GM12801 (cell line): ENCODE results near the gene ALAS1.

Source experiments
- TF ChIP-seq, protein P1 (sequence below): IDR thresholded peaks from one replicate; pipeline ENCODE4 v1.5.1; 2011; ENCODE audit warnings: control low read depth; ENCODE audit not compliant: insufficient read length; ENCODE audit errors: extremely low read depth

Gene ALAS1

DNA sequence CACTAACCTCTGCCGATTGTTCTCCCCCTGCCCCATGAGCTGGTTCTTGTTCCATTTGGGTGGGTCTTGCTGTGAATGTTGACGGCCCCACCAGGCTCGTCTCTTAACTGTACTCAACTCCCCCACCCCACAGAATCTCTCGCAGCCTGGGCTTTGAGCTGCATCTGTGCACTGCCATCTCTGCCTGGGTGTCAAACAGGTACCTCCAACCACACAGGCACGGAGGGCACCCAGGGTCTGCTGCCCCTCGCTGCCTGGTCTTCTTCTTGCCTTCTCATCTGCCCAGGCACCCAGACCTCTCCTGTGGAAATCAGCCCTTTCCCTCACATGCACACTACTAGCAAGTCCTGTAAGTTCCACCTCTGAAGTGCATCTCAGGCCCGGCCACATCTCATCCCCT is 17.4 kb downstream of the ALAS1 start:
- TF ChIP-seq, protein P1, sequence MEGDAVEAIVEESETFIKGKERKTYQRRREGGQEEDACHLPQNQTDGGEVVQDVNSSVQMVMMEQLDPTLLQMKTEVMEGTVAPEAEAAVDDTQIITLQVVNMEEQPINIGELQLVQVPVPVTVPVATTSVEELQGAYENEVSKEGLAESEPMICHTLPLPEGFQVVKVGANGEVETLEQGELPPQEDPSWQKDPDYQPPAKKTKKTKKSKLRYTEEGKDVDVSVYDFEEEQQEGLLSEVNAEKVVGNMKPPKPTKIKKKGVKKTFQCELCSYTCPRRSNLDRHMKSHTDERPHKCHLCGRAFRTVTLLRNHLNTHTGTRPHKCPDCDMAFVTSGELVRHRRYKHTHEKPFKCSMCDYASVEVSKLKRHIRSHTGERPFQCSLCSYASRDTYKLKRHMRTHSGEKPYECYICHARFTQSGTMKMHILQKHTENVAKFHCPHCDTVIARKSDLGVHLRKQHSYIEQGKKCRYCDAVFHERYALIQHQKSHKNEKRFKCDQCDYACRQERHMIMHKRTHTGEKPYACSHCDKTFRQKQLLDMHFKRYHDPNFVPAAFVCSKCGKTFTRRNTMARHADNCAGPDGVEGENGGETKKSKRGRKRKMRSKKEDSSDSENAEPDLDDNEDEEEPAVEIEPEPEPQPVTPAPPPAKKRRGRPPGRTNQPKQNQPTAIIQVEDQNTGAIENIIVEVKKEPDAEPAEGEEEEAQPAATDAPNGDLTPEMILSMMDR, result no peak

DNA sequence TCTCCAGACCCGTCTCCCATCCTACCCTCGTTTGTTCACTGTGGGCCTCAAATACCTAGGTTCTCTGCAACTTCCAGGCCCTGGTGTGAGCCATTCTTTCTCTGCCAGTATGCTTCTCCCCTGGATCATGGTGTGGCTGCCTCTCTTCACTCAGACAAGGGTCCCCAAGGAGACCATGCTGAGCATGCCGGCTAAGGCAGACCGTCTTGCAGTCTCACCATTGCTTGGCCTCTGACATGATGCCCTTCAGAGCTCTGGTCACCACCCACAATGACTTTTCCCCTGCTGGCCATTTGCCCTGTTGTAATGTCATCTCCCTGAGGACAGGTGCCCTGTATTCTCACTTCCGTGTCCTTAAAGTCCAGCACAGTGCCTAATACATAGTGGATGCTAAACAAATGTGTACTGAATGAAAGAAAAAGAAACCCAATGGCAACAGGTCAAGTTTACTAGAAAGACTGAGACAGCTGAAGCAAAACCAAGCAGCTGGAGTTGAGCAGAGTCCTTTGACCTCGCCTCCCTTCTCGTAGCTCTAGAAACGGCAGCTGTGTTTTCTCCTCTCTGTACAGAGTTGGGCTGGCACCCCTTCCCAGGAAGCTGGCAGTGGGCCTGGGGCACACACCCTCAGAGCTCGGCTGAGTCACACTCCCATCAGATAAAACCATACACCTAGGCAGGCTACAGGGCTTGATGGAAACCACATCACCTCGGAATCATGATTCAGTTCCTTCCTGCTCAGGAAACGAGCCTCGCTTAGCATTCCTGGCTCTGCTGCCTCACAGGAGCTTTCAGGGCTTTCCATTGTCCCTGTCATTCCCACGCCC is 18.8 kb downstream of the ALAS1 start:
- TF ChIP-seq, protein P1, result no peak

DNA sequence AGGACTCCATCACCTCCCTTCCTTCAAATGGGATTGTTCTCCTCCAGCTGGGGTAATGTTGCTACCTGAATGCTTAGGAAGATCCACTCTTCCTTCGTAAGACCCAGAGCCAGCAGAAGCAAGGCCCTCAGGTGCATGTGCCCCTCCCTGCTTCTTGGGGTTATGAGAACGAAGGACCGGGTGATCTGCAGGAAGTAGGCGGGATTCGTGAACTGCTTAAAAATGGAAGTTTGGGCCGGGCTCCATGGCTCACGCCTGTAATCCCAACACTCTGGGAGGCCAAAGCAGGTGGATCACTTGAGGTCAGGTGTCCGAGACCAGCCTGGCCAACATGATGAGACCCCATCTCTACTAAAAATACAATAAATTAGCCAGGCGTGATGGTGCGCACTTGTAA is 19.4 kb downstream of the ALAS1 start:
- TF ChIP-seq, protein P1, result no peak

DNA sequence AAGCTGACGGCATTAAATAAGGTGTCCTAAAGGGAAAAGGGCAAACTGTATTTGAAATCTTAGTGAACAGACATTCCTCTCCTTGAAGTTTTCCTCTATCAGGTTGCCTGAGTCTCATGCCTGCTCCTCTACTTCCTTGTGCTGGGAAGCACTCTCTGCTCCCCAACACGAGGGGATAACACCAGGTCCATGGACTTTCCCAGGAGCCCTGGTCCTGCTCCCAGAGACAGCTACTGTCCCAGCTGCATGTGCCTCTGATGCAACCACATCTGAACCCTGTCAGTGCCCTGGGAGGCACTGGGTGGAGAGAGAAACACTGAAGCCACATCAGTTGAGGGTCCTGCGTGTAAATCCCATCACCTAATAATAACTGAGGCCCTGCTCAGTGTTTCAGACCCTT is 20.1 kb downstream of the ALAS1 start:
- TF ChIP-seq, protein P1, result no peak

DNA sequence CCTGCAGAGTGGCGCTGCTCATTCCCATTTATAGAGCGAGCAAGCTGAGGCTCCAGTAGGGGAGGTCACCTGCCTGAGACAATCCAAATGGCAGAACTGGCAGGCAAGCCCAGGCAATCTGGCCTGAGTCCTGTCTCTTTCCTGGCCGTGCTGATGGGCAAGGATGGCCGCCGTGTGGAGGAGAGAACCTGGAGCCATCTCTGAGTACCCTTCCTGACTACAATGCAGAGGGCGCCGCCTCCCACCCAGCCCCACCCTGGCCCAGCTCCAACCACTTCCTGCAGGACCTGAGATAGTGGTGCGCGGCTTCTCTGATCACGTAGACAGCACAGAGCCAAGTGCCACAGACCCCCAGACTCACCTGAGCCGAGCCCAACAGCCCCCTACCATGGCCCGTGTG is 20.5 kb downstream of the ALAS1 start:
- TF ChIP-seq, protein P1, result no peak

DNA sequence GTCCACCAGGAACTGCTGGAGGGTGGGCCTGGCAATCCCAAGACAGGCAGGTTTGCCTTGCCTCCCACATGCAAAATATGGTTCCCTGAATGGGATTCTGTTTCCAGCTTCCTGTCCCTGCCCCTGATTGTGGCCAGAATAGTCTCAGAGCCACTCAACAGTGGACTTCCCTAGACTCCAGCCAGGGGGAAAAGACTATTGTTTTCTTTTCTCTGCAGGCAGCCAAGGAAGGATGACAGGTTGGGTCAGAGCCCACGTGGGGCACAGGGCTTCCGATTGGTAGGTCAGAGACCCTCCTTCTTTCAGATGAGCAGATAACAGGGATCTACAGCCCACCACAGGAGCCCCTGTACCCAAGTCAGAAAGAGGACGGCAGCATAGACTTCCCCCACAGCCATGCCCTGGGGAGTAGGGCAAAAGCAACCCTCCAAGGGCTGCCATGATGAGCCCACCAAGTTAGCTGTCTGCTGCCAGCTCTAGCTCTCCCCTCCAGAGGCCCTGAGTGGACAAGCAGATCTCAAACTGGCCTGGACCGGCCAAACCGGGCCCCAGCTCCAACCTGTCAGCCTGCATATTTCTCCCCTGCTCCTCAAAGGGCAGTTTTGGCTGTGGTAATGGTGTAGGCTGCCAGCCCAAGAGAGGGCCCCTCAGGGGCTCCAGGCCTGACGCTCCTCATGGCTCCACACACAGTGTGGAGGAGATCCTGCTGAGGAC is 21.1 kb downstream of the ALAS1 start:
- TF ChIP-seq, protein P1, result no peak

DNA sequence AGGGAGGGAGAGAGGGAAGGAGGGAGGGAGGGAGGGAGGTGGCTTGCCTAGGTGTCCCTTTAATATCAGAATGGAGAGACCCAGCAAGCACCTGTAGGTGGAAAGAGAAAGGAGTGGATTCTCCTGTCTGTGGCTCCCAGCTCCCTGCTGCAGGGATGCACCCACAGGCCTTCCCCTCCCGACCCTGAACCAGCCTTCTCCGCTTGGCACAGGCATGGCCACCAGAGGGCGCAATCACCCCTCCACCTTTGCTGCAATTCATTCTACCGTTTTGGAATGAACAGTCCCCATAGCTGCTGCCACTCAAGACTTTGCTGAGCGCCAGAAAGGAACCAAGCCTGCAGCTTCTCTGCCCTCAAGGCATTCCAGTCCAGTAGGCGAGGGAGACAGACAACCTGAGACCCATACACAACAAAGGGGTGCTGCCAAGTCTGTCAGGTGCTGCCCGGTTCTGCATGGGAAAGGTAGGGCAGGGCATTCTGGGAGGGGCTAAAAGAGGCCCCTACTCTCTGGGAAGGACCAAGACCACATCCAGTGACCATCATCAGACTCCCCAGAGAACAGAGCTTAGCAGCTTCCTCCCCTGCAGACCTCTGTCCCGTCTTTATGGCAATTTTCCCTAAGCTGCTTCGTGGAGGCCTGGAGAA is 22.5 kb downstream of the ALAS1 start:
- TF ChIP-seq, protein P1, result no peak
